Fibroblast of the aortic adventitia (primary cell): Measurements from ENCODE around the gene CD2AP. TPM values are rescaled to one million over a fixed set of nuclear protein-coding genes. Genes with fewer than 3 reads are reported as not detected.

ENCODE experiments used
- DNase-seq: peaks from one replicate; pipeline ENCODE4 v3.0.0-alpha.2; 2010; ENCODE audit warnings: low read depth
- H3K4me3 ChIP-seq: 2 replicates; pipeline ENCODE4 v1.5.1; 2011; ENCODE audit warnings: low read depth, mild to moderate bottlenecking, control low read depth, low read length, moderate library complexity
- small RNA-seq: library from RNA; depleted of rRNA; stranded (forward); fragments of <200 nt; gene quantifications from one replicate; pipeline ENCODE3, GENCODE V24; 2012
- total RNA-seq: library from RNA; depleted of rRNA; stranded (reverse); fragments of >200 nt; gene quantifications from 2 replicates; pipeline ENCODE4 v1.2.3, GENCODE V29; 2012; ENCODE audit warnings: low replicate concordance
- TF ChIP-seq, protein P1 (sequence below): IDR thresholded peaks from 2 replicates; pipeline ENCODE4 v1.5.1; 2011; ENCODE audit warnings: mild to moderate bottlenecking, low read length, control low read depth, inconsistent platforms; ENCODE audit not compliant: insufficient read depth

The CD2AP gene
- total RNA-seq, 1 donor = 33.3 TPM

DNA sequence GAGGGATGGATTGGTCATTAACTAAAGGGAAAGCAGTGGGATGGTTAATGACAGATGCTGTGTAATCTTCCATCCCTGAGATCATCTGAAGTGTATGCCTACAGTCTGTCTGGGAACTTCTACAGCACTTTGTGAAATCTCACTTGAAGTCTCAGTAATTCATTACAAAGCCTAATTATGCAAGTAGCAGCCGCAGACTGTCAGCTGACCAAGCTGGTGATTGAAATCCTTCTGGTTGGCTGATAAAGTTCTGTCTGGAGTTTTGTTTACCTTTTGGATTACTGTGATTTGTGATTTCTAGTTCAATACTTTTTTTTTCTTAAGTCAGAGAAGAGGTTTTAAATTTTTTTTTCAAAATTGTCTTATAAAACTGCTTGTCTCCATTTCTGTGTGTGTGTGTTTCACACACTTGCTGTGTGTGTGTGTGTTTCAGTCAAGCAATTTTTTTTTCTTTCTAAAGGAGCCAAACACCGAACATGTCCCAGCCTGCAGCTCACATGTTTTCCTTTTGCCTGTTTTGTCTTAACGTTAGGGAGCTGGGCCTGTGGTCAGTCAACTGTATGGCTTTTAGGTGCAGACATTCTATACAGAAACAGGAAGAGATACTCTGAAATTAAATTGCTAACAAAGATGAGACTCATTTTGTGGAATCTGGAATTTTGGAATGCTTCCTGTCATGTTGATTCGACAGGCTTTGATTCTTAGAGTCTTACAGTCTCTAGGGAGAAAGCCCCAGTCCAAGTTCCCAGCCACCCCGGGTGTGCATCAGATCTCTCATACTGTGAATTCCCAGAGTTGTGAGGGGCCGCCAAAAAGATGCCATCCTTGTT is 192.3 kb downstream of the CD2AP start:
- H3K4me3 ChIP-seq = no peak overlapping the region
- no peak for DNase-seq
- TF ChIP-seq, protein P1, sequence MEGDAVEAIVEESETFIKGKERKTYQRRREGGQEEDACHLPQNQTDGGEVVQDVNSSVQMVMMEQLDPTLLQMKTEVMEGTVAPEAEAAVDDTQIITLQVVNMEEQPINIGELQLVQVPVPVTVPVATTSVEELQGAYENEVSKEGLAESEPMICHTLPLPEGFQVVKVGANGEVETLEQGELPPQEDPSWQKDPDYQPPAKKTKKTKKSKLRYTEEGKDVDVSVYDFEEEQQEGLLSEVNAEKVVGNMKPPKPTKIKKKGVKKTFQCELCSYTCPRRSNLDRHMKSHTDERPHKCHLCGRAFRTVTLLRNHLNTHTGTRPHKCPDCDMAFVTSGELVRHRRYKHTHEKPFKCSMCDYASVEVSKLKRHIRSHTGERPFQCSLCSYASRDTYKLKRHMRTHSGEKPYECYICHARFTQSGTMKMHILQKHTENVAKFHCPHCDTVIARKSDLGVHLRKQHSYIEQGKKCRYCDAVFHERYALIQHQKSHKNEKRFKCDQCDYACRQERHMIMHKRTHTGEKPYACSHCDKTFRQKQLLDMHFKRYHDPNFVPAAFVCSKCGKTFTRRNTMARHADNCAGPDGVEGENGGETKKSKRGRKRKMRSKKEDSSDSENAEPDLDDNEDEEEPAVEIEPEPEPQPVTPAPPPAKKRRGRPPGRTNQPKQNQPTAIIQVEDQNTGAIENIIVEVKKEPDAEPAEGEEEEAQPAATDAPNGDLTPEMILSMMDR = no peak

DNA sequence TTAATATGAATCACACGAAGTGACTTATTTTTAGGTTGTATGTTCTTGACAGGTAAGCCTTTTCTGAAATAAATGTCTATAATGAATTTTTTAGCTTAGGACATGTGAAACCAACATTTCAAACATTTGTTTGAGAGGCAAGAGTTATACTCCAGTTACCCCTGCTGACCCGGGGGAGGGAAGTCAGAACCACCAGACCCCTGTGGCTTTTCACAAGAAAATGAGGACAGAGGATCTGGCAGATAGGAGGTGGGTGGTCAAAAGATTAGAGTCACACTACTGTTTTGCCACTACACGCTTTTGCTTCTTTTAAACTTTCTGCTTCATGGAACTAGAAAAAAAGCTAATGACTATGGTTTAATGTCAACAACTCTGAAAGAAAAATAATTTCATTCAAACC is 193.3 kb downstream of the CD2AP start:
- no peak for DNase-seq
- TF ChIP-seq, protein P1 = no peak
- no peak overlapping the region for H3K4me3 ChIP-seq

DNA sequence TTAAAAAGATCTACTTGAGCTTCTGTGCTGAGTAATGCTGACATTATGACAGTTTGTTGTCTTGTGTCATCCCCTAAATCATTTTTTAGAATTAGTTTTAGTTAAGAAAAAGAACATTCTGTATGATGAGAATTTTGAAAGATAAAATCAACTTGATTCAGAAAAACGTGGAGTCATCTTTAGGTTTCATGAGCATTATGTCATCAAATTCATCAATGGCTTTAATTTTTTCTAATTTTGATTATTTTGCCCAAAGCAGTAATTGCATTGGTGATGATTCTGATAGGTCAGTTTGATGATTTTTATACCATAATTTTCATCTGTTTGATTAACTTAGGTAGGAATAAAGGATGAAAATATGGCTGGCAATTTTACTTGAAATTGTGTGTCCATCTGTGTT is 194.2 kb downstream of the CD2AP start:
- DNase-seq = no peak
- TF ChIP-seq, protein P1 = no peak

DNA sequence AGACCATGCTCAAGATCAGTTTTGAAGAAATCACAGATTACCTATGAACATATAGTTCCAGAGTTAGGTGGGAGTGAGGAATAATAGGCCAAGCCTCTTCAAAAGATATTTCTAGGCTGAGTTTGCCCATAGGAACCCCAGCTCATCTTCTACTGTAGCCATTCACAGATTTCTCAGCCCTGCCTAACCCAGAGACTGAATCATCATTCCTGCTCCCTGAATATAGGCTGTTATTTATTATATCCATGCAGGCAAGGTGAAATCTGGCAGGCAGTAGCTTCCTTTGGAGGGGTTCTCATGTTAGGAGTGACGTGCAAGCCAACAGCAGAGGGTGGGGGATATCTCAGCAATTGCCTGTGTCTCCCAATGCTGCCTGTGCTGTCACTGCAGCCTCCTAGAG is 195.2 kb downstream of the CD2AP start:
- no peak for DNase-seq
- TF ChIP-seq, protein P1 = no peak
- H3K4me3 ChIP-seq = no peak overlapping the region

More for the DNA sequence above, 194.2 kb downstream of the CD2AP start:
- H3K4me3 ChIP-seq = no peak overlapping the region

DNA sequence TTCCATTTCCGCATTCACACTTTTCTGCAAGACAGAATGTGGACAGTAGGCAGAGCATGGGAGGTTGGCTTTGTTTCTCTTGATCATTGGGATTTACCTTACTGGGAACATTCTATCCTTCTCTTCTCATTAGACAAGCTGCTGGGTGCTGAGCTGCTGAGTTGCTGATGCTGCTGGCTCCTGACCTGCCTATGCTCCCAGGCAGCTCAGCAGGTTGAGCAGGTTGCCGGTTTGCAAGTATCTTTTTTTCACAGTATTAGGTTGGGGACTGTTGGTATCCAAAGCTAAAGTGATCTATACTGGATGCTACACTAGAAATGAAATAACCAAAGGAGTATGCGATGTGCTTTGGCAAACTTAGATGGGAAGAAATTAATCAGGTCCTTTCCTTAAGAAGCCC is 197.1 kb downstream of the CD2AP start:
- TF ChIP-seq, protein P1 = no peak
- DNase-seq = no peak
- H3K4me3 ChIP-seq = no peak overlapping the region

Small RNA genes lying within 50 kb of the gene (small RNA-seq; reads per million reads assigned to genes)
- gene RF00019 = not detected

Other genes starting within 250 kb of the CD2AP start
- gene TNFRSF21, start 167.9 kb upstream of the CD2AP start, total RNA-seq = 13.8 and 17.7 TPM in 2 replicates
- 0.82 and 2.7 TPM in 2 replicates for gene ADGRF4, start 220.8 kb downstream of the CD2AP start, total RNA-seq